ENCODE measurements around the gene PCSK4.

PCSK4 gene

GRCh38 chr19:1455002-1455335 lies 35.2 kb downstream of the PCSK4 start:
- Histone ChIP-seq H3K4me2 (ENCODE audit: low read length) (peak overlapping the region; percentile 65), H3K9me2 (replicated peaks; ENCODE audit: control insufficient read depth, low read length) (no peaks in the 10 kb centered on the region), H3K27me3 (ENCODE audit: control insufficient read depth, low read length) (peaks cover 15% of the 10 kb centered on the region), H3K27ac (ENCODE audit: low read depth, low read length) (peak overlapping the region; percentile 36), H3K79me2 (ENCODE audit: control insufficient read depth, low read length) (no peaks in the 10 kb centered on the region), H3K4me3 (ENCODE audit: low read length) (peak overlapping the region; percentile 47), H3K9me3 (ENCODE audit: control insufficient read depth, insufficient read depth, low read length) (no peaks in the 10 kb centered on the region), H3K36me3 (ENCODE audit: control insufficient read depth, low read length) (no peaks in the 10 kb centered on the region), H4K20me1 (ENCODE audit: control insufficient read depth, insufficient read depth, low read depth, low read length) (peaks cover 6% of the 10 kb centered on the region), H3F3A (ENCODE audit: control insufficient read depth, insufficient read depth) (peaks cover 8% of the 10 kb centered on the region; the same call in 1 of the 2 replicates), H3K4me1 (ENCODE audit: control insufficient read depth, low read length) (peaks cover 32% of the 10 kb centered on the region)
- TF ChIP-seq EZH2phosphoT487 (IDR thresholded peaks at IDR 0.05; ENCODE audit: borderline replicate concordance, low read length), result no peak
- peak; percentile 14 for TF ChIP-seq CTCF (IDR thresholded peaks at IDR 0.05; ENCODE audit: low read depth, low read length, poor library complexity, severe bottlenecking)

GRCh38 chr19:1453525-1454364 lies 36.4 kb downstream of the PCSK4 start:
- Histone ChIP-seq H4K20me1 (ENCODE audit: control insufficient read depth, insufficient read depth, low read depth, low read length) (peaks cover 6% of the 10 kb centered on the region), H3K4me3 (ENCODE audit: low read length) (no peak overlapping the region), H3K79me2 (ENCODE audit: control insufficient read depth, low read length) (no peaks in the 10 kb centered on the region), H3F3A (ENCODE audit: control insufficient read depth, insufficient read depth) (peaks cover 8% of the 10 kb centered on the region; the same call in 1 of the 2 replicates), H3K4me2 (ENCODE audit: low read length) (no peak overlapping the region; the same call in 1 of the 2 replicates), H3K27me3 (ENCODE audit: control insufficient read depth, low read length) (peaks cover 26% of the 10 kb centered on the region), H3K9me3 (ENCODE audit: control insufficient read depth, insufficient read depth, low read length) (no peaks in the 10 kb centered on the region), H3K36me3 (ENCODE audit: control insufficient read depth, low read length) (no peaks in the 10 kb centered on the region), H3K9me2 (replicated peaks; ENCODE audit: control insufficient read depth, low read length) (no peaks in the 10 kb centered on the region), H3K4me1 (ENCODE audit: control insufficient read depth, low read length) (peaks cover 37% of the 10 kb centered on the region), H3K27ac (ENCODE audit: low read depth, low read length) (0 out of 2 replicates have a peak overlapping the region, but pooled peaks have one; percentile 5)
- TF ChIP-seq CTCF (IDR thresholded peaks at IDR 0.05; ENCODE audit: low read depth, low read length, poor library complexity, severe bottlenecking), result no peak
- TF ChIP-seq EZH2phosphoT487 (IDR thresholded peaks at IDR 0.05; ENCODE audit: borderline replicate concordance, low read length), result no peak

- peaks cover 8% of the 10 kb centered on the region; the same call in 1 of the 2 replicates for H3F3A ChIP-seq (ENCODE audit: control insufficient read depth, insufficient read depth)
- H3K27me3 ChIP-seq (ENCODE audit: control insufficient read depth, low read length), result peaks cover 28% of the 10 kb centered on the region
- H3K79me2 ChIP-seq (ENCODE audit: control insufficient read depth, low read length), result no peaks in the 10 kb centered on the region
- H3K9me3 ChIP-seq (ENCODE audit: control insufficient read depth, insufficient read depth, low read length), result no peaks in the 10 kb centered on the region
- TF ChIP-seq EZH2phosphoT487 (IDR thresholded peaks at IDR 0.05; ENCODE audit: borderline replicate concordance, low read length) (no peak), CTCF (IDR thresholded peaks at IDR 0.05; ENCODE audit: low read depth, low read length, poor library complexity, severe bottlenecking) (no peak)
- H4K20me1 ChIP-seq (ENCODE audit: control insufficient read depth, insufficient read depth, low read depth, low read length), result peaks cover 6% of the 10 kb centered on the region
- no peak overlapping the region for H3K4me2 ChIP-seq (ENCODE audit: low read length)
- H3K4me1 ChIP-seq (ENCODE audit: control insufficient read depth, low read length), result peaks cover 37% of the 10 kb centered on the region
- no peaks in the 10 kb centered on the region for H3K36me3 ChIP-seq (ENCODE audit: control insufficient read depth, low read length)
- H3K9me2 ChIP-seq (replicated peaks; ENCODE audit: control insufficient read depth, low read length), result no peaks in the 10 kb centered on the region
- no peak overlapping the region for H3K27ac ChIP-seq (ENCODE audit: low read depth, low read length)
- H3K4me3 ChIP-seq (ENCODE audit: low read length), result no peak overlapping the region
These were observed 37.2 kb downstream of the PCSK4 start for GRCh38 chr19:1452802-1453524.

Data from DOHH2 (cell line).